GM23338 (cell line): ENCODE data around the gene LY6G6D. TPM values are rescaled to one million over a fixed set of nuclear protein-coding genes. Genes with fewer than 3 reads are reported as not detected.

Experiments
- ATAC-seq: fragments of 200-7000 bp; cut with Tn5 transposase; 3 replicates; pipeline ENCODE4 v1.9.1; 2020
- DNase-seq: peaks from one replicate; pipeline ENCODE4 v3.0.0-alpha.2; 2015; ENCODE audit warnings: low spot score
- H2AFZ ChIP-seq: fragments of 200-600 bp; sonication (generic); 2 replicates; pipeline ENCODE4 v1.8.0; 2016; ENCODE audit warnings: antibody characterized with exemption, mild to moderate bottlenecking, moderate library complexity
- H3F3A ChIP-seq: fragments of 200-600 bp; sonication (generic); replicated peaks from 2 replicates; pipeline ENCODE4 v1.8.0; 2017; ENCODE audit warnings: antibody characterized with exemption, mixed run types, low read depth
- H3K27ac ChIP-seq: fragments of 200-600 bp; sonication (generic); 2 replicates; pipeline ENCODE4 v1.6.1; 2016; ENCODE audit warnings: low read depth
- H3K27me3 ChIP-seq: fragments of 200-600 bp; sonication (generic); 2 replicates; pipeline ENCODE4 v1.8.0; 2016; ENCODE audit warnings: mild to moderate bottlenecking, mixed run types, moderate library complexity; ENCODE audit not compliant: insufficient read depth
- H3K36me3 ChIP-seq: fragments of 200-600 bp; sonication (generic); 2 replicates; pipeline ENCODE4 v1.8.0; 2016; ENCODE audit warnings: mild to moderate bottlenecking; ENCODE audit not compliant: insufficient read depth
- H3K4me1 ChIP-seq: fragments of 200-600 bp; sonication (generic); 2 replicates; pipeline ENCODE4 v1.8.0; 2016; ENCODE audit warnings: mild to moderate bottlenecking, moderate library complexity; ENCODE audit not compliant: insufficient read depth
- H3K4me2 ChIP-seq: fragments of 200-600 bp; sonication (generic); 2 replicates; pipeline ENCODE4 v1.7.1; 2017; ENCODE audit warnings: mixed run types
- H3K4me3 ChIP-seq: fragments of 200-600 bp; sonication (generic); 2 replicates; pipeline ENCODE4 v1.6.1; 2016; ENCODE audit warnings: mixed run types
- H3K79me2 ChIP-seq: fragments of 200-600 bp; sonication (generic); replicated peaks from 2 replicates; pipeline ENCODE4 v1.8.0; 2017; ENCODE audit warnings: mild to moderate bottlenecking; ENCODE audit not compliant: insufficient read depth
- H3K9me2 ChIP-seq: fragments of 200-600 bp; sonication (generic); 2 replicates; pipeline ENCODE4 v1.8.0; 2017; ENCODE audit not compliant: insufficient read depth
- H4K20me1 ChIP-seq: fragments of 200-600 bp; sonication (generic); replicated peaks from 2 replicates; pipeline ENCODE4 v1.8.0; 2017; ENCODE audit warnings: mild to moderate bottlenecking; ENCODE audit not compliant: insufficient read depth
- H3K27ac Mint-ChIP-seq: 2 replicates; pipeline ENCODE4 v1.8.0; 2020; ENCODE audit warnings: inconsistent platforms, mild to moderate bottlenecking, moderate library complexity, mixed read lengths
- H3K27me3 Mint-ChIP-seq: 3 replicates; pipeline ENCODE4 v1.8.0; 2022; ENCODE audit warnings: low read depth, mild to moderate bottlenecking, moderate library complexity, mixed read lengths, inconsistent platforms; ENCODE audit not compliant: insufficient read depth, poor library complexity
- H3K36me3 Mint-ChIP-seq: 3 replicates; pipeline ENCODE4 v1.8.0; 2021; ENCODE audit warnings: low read depth, mild to moderate bottlenecking, inconsistent platforms, moderate library complexity, mixed read lengths
- H3K4me1 Mint-ChIP-seq: 3 replicates; pipeline ENCODE4 v1.8.0; 2020; ENCODE audit warnings: mild to moderate bottlenecking, inconsistent platforms, mixed read lengths
- H3K4me3 Mint-ChIP-seq: 3 replicates; pipeline ENCODE4 v1.8.0; 2021; ENCODE audit warnings: moderate library complexity, mild to moderate bottlenecking, inconsistent platforms, mixed read lengths
- H3K9me3 Mint-ChIP-seq: 3 replicates; pipeline ENCODE4 v1.8.0; 2020; ENCODE audit warnings: moderate library complexity, mild to moderate bottlenecking, inconsistent platforms, mixed read lengths
- CREB1 ChIP-seq: fragments of 250-450 bp; sonication (Bioruptor Pico); IDR thresholded peaks from 2 replicates; pipeline ENCODE4 v1.5.0; 2020; ENCODE audit warnings: low read depth, mild to moderate bottlenecking, moderate library complexity
- ETS1 ChIP-seq: IDR thresholded peaks from 2 replicates; pipeline ENCODE4 v1.6.1; 2016; ENCODE audit warnings: antibody characterized with exemption
- EZH2 ChIP-seq: fragments of 200-600 bp; sonication (generic); IDR thresholded peaks from one replicate; pipeline ENCODE4 v1.8.0; 2017; ENCODE audit warnings: antibody characterized with exemption, mild to moderate bottlenecking, low read depth; ENCODE audit not compliant: unreplicated experiment
- EZH2phosphoT487 ChIP-seq: fragments of 200-600 bp; sonication (generic); IDR thresholded peaks from one replicate; pipeline ENCODE4 v1.8.1; 2018; ENCODE audit warnings: antibody characterized with exemption; ENCODE audit not compliant: unreplicated experiment
- JUNB ChIP-seq: IDR thresholded peaks from one replicate; pipeline ENCODE4 v1.6.1; 2016; ENCODE audit warnings: antibody characterized with exemption; ENCODE audit not compliant: unreplicated experiment
- NANOG ChIP-seq: IDR thresholded peaks from 2 replicates; pipeline ENCODE4 v1.6.1; 2016; ENCODE audit warnings: antibody characterized with exemption, borderline replicate concordance
- POLR2AphosphoS5 ChIP-seq: IDR thresholded peaks from 2 replicates; pipeline ENCODE4 v1.6.1; 2016; ENCODE audit warnings: antibody characterized with exemption, low read depth
- REST ChIP-seq: IDR thresholded peaks from one replicate; pipeline ENCODE4 v1.6.1; 2018; ENCODE audit warnings: antibody characterized with exemption; ENCODE audit not compliant: unreplicated experiment
- STAT1 ChIP-seq: IDR thresholded peaks from one replicate; pipeline ENCODE4 v1.6.1; 2016; ENCODE audit warnings: antibody characterized with exemption; ENCODE audit not compliant: unreplicated experiment
- ZNF331 ChIP-seq: fragments of 250-450 bp; sonication (Bioruptor Pico); IDR thresholded peaks from 2 replicates; pipeline ENCODE4 v1.5.0; 2020; ENCODE audit warnings: low read depth, mild to moderate bottlenecking, moderate library complexity
- ZNF462 ChIP-seq: fragments of 250-450 bp; sonication (Bioruptor Pico); IDR thresholded peaks from 2 replicates; pipeline ENCODE4 v1.5.0; 2020; ENCODE audit warnings: mild to moderate bottlenecking, moderate library complexity
- polyA plus RNA-seq: library from polyadenylated mRNA; unstranded; fragments of >200 nt; fragmentation: Nextera tagmentation; extraction: Ambion mirVana; gene quantifications from 2 replicates; pipeline ENCODE4 v1.2.1, GENCODE V29; 2016
- total RNA-seq: library from RNA; depleted of rRNA; stranded (reverse); fragments of >200 nt; shearing (Covaris generic); gene quantifications from 2 replicates; pipeline ENCODE4 v1.2.3, GENCODE V29; 2014

The LY6G6D gene
- total and polyA plus RNA-seq, 2 experiments from 2014 or later, result not detected

DNA sequence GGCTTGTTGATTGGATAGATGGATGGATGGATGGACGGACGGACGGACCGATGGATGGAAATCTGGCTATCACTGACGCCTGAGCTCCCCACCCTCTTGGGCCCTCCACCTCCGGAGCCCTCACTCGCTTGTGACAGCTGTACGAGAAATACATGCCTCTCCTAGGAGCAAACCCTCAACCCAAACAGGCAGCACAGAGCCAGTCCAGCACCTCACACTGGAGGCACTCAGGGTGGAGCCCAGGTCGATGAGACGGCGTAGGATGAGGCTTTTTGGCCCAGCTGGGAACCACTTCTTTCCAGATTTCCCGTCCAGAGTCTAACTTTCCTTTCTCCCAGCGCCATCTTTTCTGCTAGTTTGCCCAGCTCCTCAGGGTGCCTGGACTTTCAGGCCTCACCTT is 31.6 kb upstream of the LY6G6D start (continued):
- TF ChIP-seq REST (no peak), EZH2 (no peak), ETS1 (no peak)

DNA sequence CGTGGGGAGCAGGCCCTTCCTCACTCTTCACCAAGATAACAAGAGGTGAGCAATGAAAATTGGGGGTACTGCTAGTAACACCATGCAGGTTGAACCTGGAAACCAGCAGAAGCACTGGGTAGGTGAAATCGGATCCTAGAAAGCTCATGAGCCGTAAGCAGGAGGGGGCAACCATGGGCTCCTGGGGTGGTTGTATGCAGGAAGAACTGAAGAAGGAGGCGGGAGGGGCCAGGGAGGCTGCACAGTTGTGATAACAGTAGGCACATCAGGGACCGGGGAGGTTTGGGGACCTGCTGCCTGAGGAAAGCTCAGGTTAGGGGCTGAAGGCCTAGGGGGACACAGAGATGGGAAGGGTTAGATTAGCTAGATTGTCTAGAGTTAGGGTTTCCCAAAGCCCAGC is 28.7 kb upstream of the LY6G6D start:
- Histone ChIP-seq H3K27me3 (peaks cover 12% of the 10 kb centered on the region), H3K4me1 (peaks cover 7% of the 10 kb centered on the region), H2AFZ (no peak overlapping the region), H3K36me3 (no peaks in the 10 kb centered on the region), H3K79me2 (no peaks in the 10 kb centered on the region), H3K4me2 (no peak overlapping the region), H4K20me1 (no peaks in the 10 kb centered on the region), H3K27ac (no peak overlapping the region), H3K4me3 (no peak overlapping the region), H3K9me2 (no peaks in the 10 kb centered on the region), H3F3A (peaks cover 9% of the 10 kb centered on the region; the same call in 1 of the 2 replicates)
- H3K27me3 Mint-ChIP-seq, result peaks cover 22% of the 10 kb centered on the region
- peaks cover 14% of the 10 kb centered on the region for H3K36me3 Mint-ChIP-seq
- H3K4me1 Mint-ChIP-seq, result peaks cover 6% of the 10 kb centered on the region
- no peak overlapping the region for H3K4me3 Mint-ChIP-seq
- DNase-seq (no peak), ATAC-seq (no peak)
- no peaks in the 10 kb centered on the region; the same call in 2 of the 3 replicates for H3K9me3 Mint-ChIP-seq
- no peak overlapping the region for H3K27ac Mint-ChIP-seq
- TF ChIP-seq POLR2AphosphoS5, result no peak
- no peak for TF ChIP-seq STAT1
- no peak for TF ChIP-seq EZH2phosphoT487
- no peak for TF ChIP-seq EZH2
- no peak for TF ChIP-seq ZNF331 (CRISPR knock-in tag)
- no peak for TF ChIP-seq JUNB
- TF ChIP-seq CREB1 (CRISPR knock-in tag), result no peak
- TF ChIP-seq REST, result no peak
- TF ChIP-seq ZNF462 (CRISPR knock-in tag), result no peak
- TF ChIP-seq NANOG, result no peak
